CD8-positive, alpha-beta memory T cell (primary cell): ENCODE results near the gene ANGPTL7. TPM values are rescaled to one million over a fixed set of nuclear protein-coding genes. Genes with fewer than 3 reads are reported as not detected.

ENCODE experiments used
- CTCF ChIA-PET: fragments of 350-600 bp; sonication (Branson Sonifier 250); formaldehyde crosslinking; loops from one replicate; lab custom pipeline; 2021; ENCODE audit warnings: antibody characterized with exemption; lab: Charles Lee
- POLR2A ChIA-PET: fragments of 350-600 bp; sonication (Branson Sonifier 250); formaldehyde crosslinking; loops from one replicate; lab custom pipeline; 2021; ENCODE audit warnings: antibody characterized with exemption; lab: Charles Lee
- DNase-seq, 5 donors: peaks; one replicate each; pipeline versions ENCODE4 v3.0.0 to v3.0.0-alpha.2; 2020 to 2022; ENCODE audit warnings: mixed read lengths in 1 of 5
- H3K27ac ChIP-seq: one replicate; pipeline ENCODE4 v1.7.0; 2013; ENCODE audit warnings: low read depth, mild to moderate bottlenecking, low read length, moderate library complexity
- H3K27me3 ChIP-seq: 2 replicates; pipeline ENCODE4 v1.7.0; 2013; ENCODE audit warnings: low read length, mild to moderate bottlenecking; ENCODE audit not compliant: insufficient read depth, poor library complexity, severe bottlenecking
- H3K36me3 ChIP-seq: 2 replicates; pipeline ENCODE4 v1.7.0; 2013; ENCODE audit warnings: mild to moderate bottlenecking, low read length, moderate library complexity; ENCODE audit not compliant: insufficient read depth
- H3K4me1 ChIP-seq: 2 replicates; pipeline ENCODE4 v1.7.0; 2013; ENCODE audit warnings: mild to moderate bottlenecking, low read length, moderate library complexity; ENCODE audit not compliant: insufficient read depth
- H3K4me3 ChIP-seq: 2 replicates; pipeline ENCODE4 v1.7.0; 2013; ENCODE audit warnings: mild to moderate bottlenecking, low read length
- H3K9me3 ChIP-seq: 2 replicates; pipeline ENCODE4 v1.7.0; 2013; ENCODE audit warnings: mild to moderate bottlenecking, low read length
- H3K27ac Mint-ChIP-seq, 8 donors: one replicate each; pipeline ENCODE4 v1.8.0; 2020 to 2021; ENCODE audit warnings: mixed read lengths in 8 of 8, mild to moderate bottlenecking in 6 of 8, inconsistent platforms in 3 of 8, moderate library complexity in 3 of 8
- H3K27me3 Mint-ChIP-seq, 2 donors: one replicate each; pipeline ENCODE4 v1.8.0; 2020 to 2021; ENCODE audit warnings: mixed read lengths in 2 of 2, mild to moderate bottlenecking in 1 of 2, moderate library complexity in 1 of 2
- H3K36me3 Mint-ChIP-seq, 3 donors: one replicate each; pipeline ENCODE4 v1.8.0; 2020 to 2021; ENCODE audit warnings: mixed read lengths in 3 of 3, inconsistent platforms in 1 of 3, mild to moderate bottlenecking in 1 of 3
- H3K4me1 Mint-ChIP-seq, 3 donors: one replicate each; pipeline ENCODE4 v1.8.0; 2020 to 2021; ENCODE audit warnings: mixed read lengths in 3 of 3, inconsistent platforms in 1 of 3, mild to moderate bottlenecking in 1 of 3
- H3K4me3 Mint-ChIP-seq, 7 donors: one replicate each; pipeline ENCODE4 v1.8.0; 2020 to 2021; ENCODE audit warnings: mixed read lengths in 7 of 7, mild to moderate bottlenecking in 6 of 7, moderate library complexity in 4 of 7, inconsistent platforms in 2 of 7
- H3K9me3 Mint-ChIP-seq, 5 donors: one replicate each; pipeline ENCODE4 v1.8.0; 2020 to 2022; ENCODE audit warnings: mixed read lengths in 5 of 5, mild to moderate bottlenecking in 3 of 5, moderate library complexity in 2 of 5, inconsistent platforms in 1 of 5
- polyA plus RNA-seq: library from polyadenylated mRNA; unstranded; fragments of 300-500 nt; fragmentation: Illumina TruSeq; gene quantifications from one replicate; pipeline ENCODE4 v1.2.3, GENCODE V29; 2021
- total RNA-seq, 2 experiments: library from RNA; stranded (reverse); gene quantifications; one replicate each; pipeline ENCODE4 v1.2.3, GENCODE V29; 2021

ANGPTL7 gene
- total and polyA plus RNA-seq, 3 experiments from 2014 or later, result not detected

GRCh38 chr1:11182884-11183283, 6.3 kb upstream of the ANGPTL7 start:
- CTCF ChIA-PET, result interaction anchor here (1.5 kb wide), 1 partner anchor 145 kb away, joined by 7 read pairs; no protein-coding TSS in a partner anchor
- DNase-seq, result no peak
- no peaks in the 10 kb centered on the region for H3K36me3 ChIP-seq
- no peaks in the 10 kb centered on the region for H3K4me1 ChIP-seq
- H3K27me3 Mint-ChIP-seq, result no peaks in the 10 kb centered on the region
- POLR2A ChIA-PET, result no interaction called here
- H3K27ac ChIP-seq, result no peak overlapping the region
- no peak overlapping the region for H3K4me3 Mint-ChIP-seq
- H3K27ac Mint-ChIP-seq, result no peak overlapping the region
- H3K9me3 ChIP-seq, result no peaks in the 10 kb centered on the region
- H3K4me3 ChIP-seq, result no peak overlapping the region
- H3K4me1 Mint-ChIP-seq, result no peaks in the 10 kb centered on the region
- H3K9me3 Mint-ChIP-seq, result no peaks in the 10 kb centered on the region
- H3K27me3 ChIP-seq, result no peaks in the 10 kb centered on the region
- peaks cover 0 to 77% (median 13%) of the 10 kb centered on the region in 3 donors for H3K36me3 Mint-ChIP-seq

GRCh38 chr1:11184973-11185372, 4.2 kb upstream of the ANGPTL7 start:
- H3K27ac Mint-ChIP-seq, result peak overlapping the region in 1 of 8 donors; percentile 13
- H3K36me3 ChIP-seq, result peaks cover 5% of the 10 kb centered on the region
- no peaks in the 10 kb centered on the region for H3K4me1 ChIP-seq
- no peaks in the 10 kb centered on the region for H3K9me3 ChIP-seq
- H3K27me3 ChIP-seq, result no peaks in the 10 kb centered on the region
- no peaks in the 10 kb centered on the region for H3K9me3 Mint-ChIP-seq
- H3K36me3 Mint-ChIP-seq, result peaks cover 0 to 76% (median 16%) of the 10 kb centered on the region in 3 donors
- no peaks in the 10 kb centered on the region for H3K4me1 Mint-ChIP-seq
- H3K4me3 Mint-ChIP-seq, result no peak overlapping the region
- no peaks in the 10 kb centered on the region for H3K27me3 Mint-ChIP-seq
- H3K27ac ChIP-seq, result no peak overlapping the region
- no peak overlapping the region for H3K4me3 ChIP-seq
- DNase-seq, result no peak
- POLR2A ChIA-PET, result no interaction called here
- CTCF ChIA-PET, result interaction anchor here (2.0 kb wide), 1 partner anchor 147 kb away, joined by 5 read pairs; no protein-coding TSS in a partner anchor

GRCh38 chr1:11187000-11187399, 2.2 kb upstream of the ANGPTL7 start:
- Histone ChIP-seq H3K4me3 (no peak overlapping the region), H3K9me3 (no peaks in the 10 kb centered on the region), H3K36me3 (peaks cover 5% of the 10 kb centered on the region), H3K27ac (no peak overlapping the region), H3K27me3 (no peaks in the 10 kb centered on the region), H3K4me1 (no peaks in the 10 kb centered on the region)
- H3K27ac Mint-ChIP-seq, result peak overlapping the region in 1 of 8 donors; percentile 27
- ChIA-PET CTCF (interaction anchor here (1.5 kb wide), 1 partner anchor 125 kb away, joined by 3 read pairs; no protein-coding TSS in a partner anchor), POLR2A (no interaction called here)
- H3K4me3 Mint-ChIP-seq, result no peak overlapping the region
- no peaks in the 10 kb centered on the region for H3K9me3 Mint-ChIP-seq
- no peaks in the 10 kb centered on the region for H3K27me3 Mint-ChIP-seq
- no peaks in the 10 kb centered on the region for H3K4me1 Mint-ChIP-seq
- no peak for DNase-seq
- peaks cover 0 to 80% (median 14%) of the 10 kb centered on the region in 3 donors for H3K36me3 Mint-ChIP-seq

GRCh38 chr1:11187494-11187893, 1.7 kb upstream of the ANGPTL7 start:
- H3K4me1 Mint-ChIP-seq, result no peaks in the 10 kb centered on the region
- Histone ChIP-seq H3K36me3 (peaks cover 5% of the 10 kb centered on the region), H3K4me3 (no peak overlapping the region), H3K27ac (no peak overlapping the region), H3K4me1 (no peaks in the 10 kb centered on the region), H3K9me3 (no peaks in the 10 kb centered on the region), H3K27me3 (no peaks in the 10 kb centered on the region)
- ChIA-PET CTCF (no interaction called here), POLR2A (no interaction called here)
- no peak for DNase-seq
- H3K27ac Mint-ChIP-seq, result peak overlapping the region in 1 of 8 donors; percentile 9
- H3K9me3 Mint-ChIP-seq, result no peaks in the 10 kb centered on the region
- H3K36me3 Mint-ChIP-seq, result peaks cover 0 to 78% (median 12%) of the 10 kb centered on the region in 3 donors
- H3K27me3 Mint-ChIP-seq, result no peaks in the 10 kb centered on the region
- no peak overlapping the region for H3K4me3 Mint-ChIP-seq

GRCh38 chr1:11187931-11188330, 1.2 kb upstream of the ANGPTL7 start:
- H3K4me1 ChIP-seq, result no peaks in the 10 kb centered on the region
- DNase-seq, result no peak
- Mint-ChIP-seq H3K4me3 (no peak overlapping the region), H3K27ac (peak overlapping the region in 3 of 8 donors; percentile 11 to 71 (median 47)), H3K9me3 (no peaks in the 10 kb centered on the region), H3K36me3 (peaks cover 0 to 77% (median 9%) of the 10 kb centered on the region in 3 donors), H3K27me3 (no peaks in the 10 kb centered on the region), H3K4me1 (no peaks in the 10 kb centered on the region)
- CTCF ChIA-PET, result no interaction called here
- peaks cover 9% of the 10 kb centered on the region for H3K36me3 ChIP-seq
- H3K4me3 ChIP-seq, result no peak overlapping the region
- no peaks in the 10 kb centered on the region for H3K9me3 ChIP-seq
- no peak overlapping the region for H3K27ac ChIP-seq
- POLR2A ChIA-PET, result no interaction called here
- H3K27me3 ChIP-seq, result no peaks in the 10 kb centered on the region

- peaks cover 0 to 78% (median 9%) of the 10 kb centered on the region in 3 donors for H3K36me3 Mint-ChIP-seq
Measured at GRCh38 chr1:11188381-11188780, 774 bp upstream of the ANGPTL7 start.

GRCh38 chr1:11193376-11193775, 4.2 kb downstream of the ANGPTL7 start:
- H3K4me3 Mint-ChIP-seq, result no peak overlapping the region

More at GRCh38 chr1:11188381-11188780, 774 bp upstream of the ANGPTL7 start:
- Mint-ChIP-seq H3K4me1 (no peaks in the 10 kb centered on the region), H3K4me3 (no peak overlapping the region), H3K9me3 (no peaks in the 10 kb centered on the region), H3K27ac (peak overlapping the region in 2 of 8 donors; percentile 11 to 47), H3K27me3 (no peaks in the 10 kb centered on the region)
- H3K36me3 ChIP-seq, result peaks cover 14% of the 10 kb centered on the region
- H3K4me3 ChIP-seq, result no peak overlapping the region
- POLR2A ChIA-PET, result no interaction called here
- H3K27me3 ChIP-seq, result no peaks in the 10 kb centered on the region
- CTCF ChIA-PET, result no interaction called here
- H3K4me1 ChIP-seq, result no peaks in the 10 kb centered on the region
- no peak for DNase-seq
- no peaks in the 10 kb centered on the region for H3K9me3 ChIP-seq
- no peak overlapping the region for H3K27ac ChIP-seq

GRCh38 chr1:11194407-11195176, 5.4 kb downstream of the ANGPTL7 start:
- Mint-ChIP-seq H3K36me3 (peaks cover 13 to 91% (median 19%) of the 10 kb centered on the region in 3 donors), H3K4me3 (no peak overlapping the region), H3K9me3 (no peaks in the 10 kb centered on the region), H3K4me1 (peaks cover 0 to 1% (median 0%) of the 10 kb centered on the region in 3 donors), H3K27ac (peak overlapping the region in 1 of 8 donors; percentile 34), H3K27me3 (no peaks in the 10 kb centered on the region)
- H3K4me1 ChIP-seq, result no peaks in the 10 kb centered on the region
- POLR2A ChIA-PET, result no interaction called here
- peaks cover 49% of the 10 kb centered on the region for H3K36me3 ChIP-seq
- H3K27ac ChIP-seq, result no peak overlapping the region
- DNase-seq, result no peak
- CTCF ChIA-PET, result no interaction called here
- H3K27me3 ChIP-seq, result no peaks in the 10 kb centered on the region
- no peak overlapping the region for H3K4me3 ChIP-seq
- H3K9me3 ChIP-seq, result no peaks in the 10 kb centered on the region

More at GRCh38 chr1:11193376-11193775, 4.2 kb downstream of the ANGPTL7 start:
- H3K36me3 Mint-ChIP-seq, result peaks cover 5 to 89% (median 17%) of the 10 kb centered on the region in 3 donors
- H3K4me1 Mint-ChIP-seq, result no peaks in the 10 kb centered on the region
- Histone ChIP-seq H3K9me3 (no peaks in the 10 kb centered on the region), H3K27me3 (no peaks in the 10 kb centered on the region), H3K36me3 (peaks cover 42% of the 10 kb centered on the region), H3K4me3 (no peak overlapping the region), H3K4me1 (no peaks in the 10 kb centered on the region), H3K27ac (no peak overlapping the region)
- DNase-seq, result no peak
- CTCF ChIA-PET, result no interaction called here
- no peaks in the 10 kb centered on the region for H3K27me3 Mint-ChIP-seq
- no peak overlapping the region for H3K27ac Mint-ChIP-seq
- POLR2A ChIA-PET, result no interaction called here
- H3K9me3 Mint-ChIP-seq, result no peaks in the 10 kb centered on the region
